MM.1S (cell line): ENCODE results near the gene SEMA4A.

Source experiments
- DNase-seq: peaks from one replicate; pipeline ENCODE4 v3.0.0-alpha.2; 2015
- H2AFZ ChIP-seq: fragments of 300-600 bp; sonication (generic); 2 replicates; pipeline ENCODE4 v1.6.0; 2016; ENCODE audit warnings: antibody characterized with exemption, low read length
- H3F3A ChIP-seq: fragments of 300-600 bp; sonication (generic); 2 replicates; pipeline ENCODE4 v1.6.1; 2016; ENCODE audit warnings: mild to moderate bottlenecking, antibody characterized with exemption, low read length, moderate library complexity, mixed read lengths; ENCODE audit not compliant: insufficient read depth
- H3K27ac ChIP-seq: fragments of 300-600 bp; sonication (generic); 2 replicates; pipeline ENCODE4 v1.5.1; 2016; ENCODE audit warnings: mild to moderate bottlenecking, low read length
- H3K27me3 ChIP-seq: fragments of 300-600 bp; sonication (generic); replicated peaks from 2 replicates; pipeline ENCODE4 v1.6.0; 2016; ENCODE audit warnings: low read length; ENCODE audit not compliant: insufficient read depth
- H3K36me3 ChIP-seq: fragments of 300-600 bp; sonication (generic); replicated peaks from 2 replicates; pipeline ENCODE4 v1.6.1; 2016; ENCODE audit warnings: mild to moderate bottlenecking, low read length, mixed read lengths; ENCODE audit not compliant: insufficient read depth
- H3K4me1 ChIP-seq: fragments of 300-600 bp; sonication (generic); 2 replicates; pipeline ENCODE4 v1.6.1; 2016; ENCODE audit warnings: low read length, mixed read lengths
- H3K4me2 ChIP-seq: fragments of 300-600 bp; sonication (generic); 2 replicates; pipeline ENCODE4 v1.6.0; 2016; ENCODE audit warnings: low read depth, low read length
- H3K4me3 ChIP-seq: fragments of 300-600 bp; sonication (generic); 2 replicates; pipeline ENCODE4 v1.5.1; 2016; ENCODE audit warnings: low read length, mixed read lengths
- H3K79me2 ChIP-seq: fragments of 300-600 bp; sonication (generic); 2 replicates; pipeline ENCODE4 v1.6.1; 2016; ENCODE audit warnings: mixed run types, low read length, mixed read lengths
- H3K9ac ChIP-seq: fragments of 300-600 bp; sonication (generic); 2 replicates; pipeline ENCODE4 v1.6.1; 2016; ENCODE audit warnings: low read length, mixed read lengths
- H3K9me2 ChIP-seq: fragments of 300-600 bp; sonication (generic); replicated peaks from 2 replicates; pipeline ENCODE4 v1.6.1; 2016; ENCODE audit warnings: mild to moderate bottlenecking, low read length, mixed read lengths; ENCODE audit not compliant: insufficient read depth
- H3K9me3 ChIP-seq: fragments of 300-600 bp; sonication (generic); replicated peaks from 2 replicates; pipeline ENCODE4 v1.6.1; 2016; ENCODE audit warnings: mild to moderate bottlenecking, low read length, mixed read lengths; ENCODE audit not compliant: insufficient read depth
- H4K20me1 ChIP-seq: fragments of 300-600 bp; sonication (generic); 2 replicates; pipeline ENCODE4 v1.6.1; 2016; ENCODE audit warnings: mild to moderate bottlenecking, low read length, moderate library complexity, mixed read lengths; ENCODE audit not compliant: insufficient read depth
- EZH2 ChIP-seq: fragments of 300-600 bp; sonication (generic); optimal IDR thresholded peaks from 2 replicates; pipeline ENCODE3; 2017; ENCODE audit warnings: low read depth, mild to moderate bottlenecking, antibody characterized with exemption, low read length, mixed read lengths
- EZH2phosphoT487 ChIP-seq: fragments of 300-600 bp; sonication (generic); IDR thresholded peaks from 2 replicates; pipeline ENCODE4 v1.6.1; 2018; ENCODE audit warnings: antibody characterized with exemption, low read length
- TF ChIP-seq, protein P1 (sequence below): fragments of 300-600 bp; sonication (generic); IDR thresholded peaks from 2 replicates; pipeline ENCODE4 v1.5.1; 2016; ENCODE audit warnings: antibody characterized with exemption, low read length, mixed read lengths

Gene SEMA4A

DNA sequence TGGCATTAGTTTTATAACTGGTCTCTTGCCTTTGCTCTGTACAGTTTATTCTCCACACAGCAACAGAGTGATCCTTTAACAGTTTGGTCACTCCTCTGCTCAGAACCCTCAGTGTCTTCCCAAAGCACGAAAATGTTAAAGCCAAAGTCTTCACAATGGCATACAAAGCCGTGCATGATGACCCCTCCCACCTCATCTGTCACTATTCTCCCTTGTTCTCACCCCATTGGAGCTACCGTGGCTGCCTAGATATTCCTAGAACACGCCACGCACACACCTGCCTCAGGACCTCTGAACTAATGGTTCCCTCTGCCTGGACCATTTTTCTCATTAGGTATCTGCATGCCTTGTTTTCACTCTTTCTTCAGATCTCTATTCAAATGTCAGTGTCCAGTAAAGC lies 8.6 kb upstream of the SEMA4A start:
- H3K9ac ChIP-seq = no peak overlapping the region
- H3K79me2 ChIP-seq = no peaks in the 10 kb centered on the region; the same call in 1 of the 2 replicates
- no peaks in the 10 kb centered on the region for H3K9me2 ChIP-seq
- H3K27ac ChIP-seq = no peak overlapping the region
- peaks cover 31% of the 10 kb centered on the region for H3F3A ChIP-seq
- no peak overlapping the region for H3K4me3 ChIP-seq
- no peaks in the 10 kb centered on the region for H4K20me1 ChIP-seq
- no peak for TF ChIP-seq EZH2phosphoT487
- no peak overlapping the region for H2AFZ ChIP-seq
- peaks cover 35% of the 10 kb centered on the region for H3K4me1 ChIP-seq
- H3K27me3 ChIP-seq = no peaks in the 10 kb centered on the region
- H3K9me3 ChIP-seq = no peaks in the 10 kb centered on the region
- no peaks in the 10 kb centered on the region for H3K36me3 ChIP-seq
- DNase-seq = no peak
- no peak overlapping the region for H3K4me2 ChIP-seq

DNA sequence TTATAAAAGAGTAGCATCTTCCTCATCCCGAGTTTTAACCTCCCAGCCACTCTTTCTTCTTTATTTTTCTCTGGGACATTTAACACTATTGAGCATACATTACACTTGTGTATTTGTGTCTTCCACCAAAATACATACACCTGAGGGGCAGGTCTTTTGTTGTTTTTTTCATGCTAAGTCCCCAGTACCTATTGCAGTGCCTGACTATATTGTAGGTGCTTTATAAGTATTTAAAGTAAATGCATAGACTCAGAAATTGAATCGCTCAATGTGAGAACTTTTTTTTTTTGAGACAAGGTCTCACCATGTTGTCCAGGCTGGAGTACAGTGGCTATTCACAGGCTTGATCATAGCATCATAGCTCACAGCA lies 7.8 kb upstream of the SEMA4A start:
- H3K27me3 ChIP-seq = no peaks in the 10 kb centered on the region
- no peaks in the 10 kb centered on the region for H3K9me3 ChIP-seq
- no peaks in the 10 kb centered on the region for H3K36me3 ChIP-seq
- H3K9ac ChIP-seq = no peak overlapping the region
- H4K20me1 ChIP-seq = no peaks in the 10 kb centered on the region
- peaks cover 40% of the 10 kb centered on the region for H3F3A ChIP-seq
- H3K9me2 ChIP-seq = no peaks in the 10 kb centered on the region
- H2AFZ ChIP-seq = peak overlapping the region; percentile 44
- H3K79me2 ChIP-seq = peaks cover 9% of the 10 kb centered on the region
- H3K4me3 ChIP-seq = peak overlapping the region; percentile 35; the same call in 1 of the 2 replicates
- TF ChIP-seq, protein P1, sequence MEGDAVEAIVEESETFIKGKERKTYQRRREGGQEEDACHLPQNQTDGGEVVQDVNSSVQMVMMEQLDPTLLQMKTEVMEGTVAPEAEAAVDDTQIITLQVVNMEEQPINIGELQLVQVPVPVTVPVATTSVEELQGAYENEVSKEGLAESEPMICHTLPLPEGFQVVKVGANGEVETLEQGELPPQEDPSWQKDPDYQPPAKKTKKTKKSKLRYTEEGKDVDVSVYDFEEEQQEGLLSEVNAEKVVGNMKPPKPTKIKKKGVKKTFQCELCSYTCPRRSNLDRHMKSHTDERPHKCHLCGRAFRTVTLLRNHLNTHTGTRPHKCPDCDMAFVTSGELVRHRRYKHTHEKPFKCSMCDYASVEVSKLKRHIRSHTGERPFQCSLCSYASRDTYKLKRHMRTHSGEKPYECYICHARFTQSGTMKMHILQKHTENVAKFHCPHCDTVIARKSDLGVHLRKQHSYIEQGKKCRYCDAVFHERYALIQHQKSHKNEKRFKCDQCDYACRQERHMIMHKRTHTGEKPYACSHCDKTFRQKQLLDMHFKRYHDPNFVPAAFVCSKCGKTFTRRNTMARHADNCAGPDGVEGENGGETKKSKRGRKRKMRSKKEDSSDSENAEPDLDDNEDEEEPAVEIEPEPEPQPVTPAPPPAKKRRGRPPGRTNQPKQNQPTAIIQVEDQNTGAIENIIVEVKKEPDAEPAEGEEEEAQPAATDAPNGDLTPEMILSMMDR = no peak
- TF ChIP-seq EZH2 (no peak), EZH2phosphoT487 (no peak)
- DNase-seq = no peak
- H3K27ac ChIP-seq = no peak overlapping the region; the same call in 1 of the 2 replicates
- H3K4me1 ChIP-seq = peaks cover 43% of the 10 kb centered on the region
- H3K4me2 ChIP-seq = peak overlapping the region; percentile 71

DNA sequence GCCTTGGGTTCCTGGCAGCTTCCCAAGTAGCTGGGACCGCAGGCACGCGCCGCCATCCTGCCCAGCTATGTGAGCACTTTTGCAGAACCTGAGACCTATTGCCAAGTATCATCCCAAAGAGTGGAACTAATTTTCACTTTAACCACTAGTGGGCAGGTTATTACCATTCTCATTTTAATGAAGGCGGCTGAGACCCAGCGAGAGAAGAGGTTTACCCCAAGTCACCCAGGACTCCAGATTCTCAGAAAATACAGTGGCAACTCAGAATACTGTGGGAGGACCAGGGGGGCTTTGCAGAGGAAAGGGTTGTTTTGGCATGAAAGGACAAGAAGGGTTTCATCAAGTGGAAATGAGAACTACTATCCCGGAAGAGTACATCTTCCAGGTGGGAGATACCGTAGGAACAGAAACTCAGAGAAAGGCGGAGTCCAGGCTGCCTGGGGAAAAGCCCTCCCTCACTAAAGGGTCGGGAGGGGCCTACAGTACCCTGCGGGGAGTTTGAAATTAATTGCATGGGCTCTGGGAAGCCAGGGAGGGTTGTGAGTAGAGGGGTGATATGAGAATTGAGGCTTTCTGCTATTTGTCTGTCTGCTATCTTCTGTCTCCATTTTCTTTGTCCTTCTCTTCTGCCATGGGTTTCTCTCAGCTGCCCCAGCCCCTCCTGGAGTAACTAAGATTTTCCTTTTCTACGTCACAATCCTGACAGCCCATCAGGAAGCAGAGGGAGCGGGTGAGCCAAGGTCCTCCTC lies 7.2 kb upstream of the SEMA4A start:
- no peaks in the 10 kb centered on the region for H3K9me3 ChIP-seq
- peaks cover 13% of the 10 kb centered on the region for H3K79me2 ChIP-seq
- peak overlapping the region; percentile 44 for H2AFZ ChIP-seq
- H3K27ac ChIP-seq = peak overlapping the region; percentile 30; the same call in 1 of the 2 replicates
- peak overlapping the region; percentile 40 for H3K9ac ChIP-seq
- H3K4me2 ChIP-seq = peak overlapping the region; percentile 71
- H4K20me1 ChIP-seq = no peaks in the 10 kb centered on the region
- TF ChIP-seq EZH2 = no peak
- TF ChIP-seq, protein P1 = peak; percentile 94
- H3F3A ChIP-seq = peaks cover 46% of the 10 kb centered on the region
- no peaks in the 10 kb centered on the region for H3K9me2 ChIP-seq
- H3K4me1 ChIP-seq = peaks cover 49% of the 10 kb centered on the region
- peak; percentile 94 for DNase-seq
- no peaks in the 10 kb centered on the region for H3K36me3 ChIP-seq
- peak overlapping the region; percentile 35 for H3K4me3 ChIP-seq
- H3K27me3 ChIP-seq = no peaks in the 10 kb centered on the region
